Liver (tissue), 9 donors: ENCODE measurements around the gene KIAA0825. TPM values are rescaled to one million over a fixed set of nuclear protein-coding genes. Genes with fewer than 3 reads are reported as not detected.

Experiments used
- DNase-seq: peaks from one replicate; pipeline ENCODE4 v3.0.0-alpha.2; 2017; ENCODE audit warnings: low spot score
- H3K27ac ChIP-seq, 2 donors: one replicate each; pipeline ENCODE4 v1.7.0; 2013; ENCODE audit warnings: inconsistent platforms in 2 of 2, low read length in 2 of 2, control low read depth in 1 of 2, low read depth in 1 of 2, mild to moderate bottlenecking in 1 of 2
- H3K27me3 ChIP-seq, 4 donors: one replicate each; pipeline versions ENCODE4 v1.6.1 to v1.7.0; 2013; ENCODE audit warnings: low read length in 3 of 4, inconsistent platforms in 1 of 4, mild to moderate bottlenecking in 1 of 4, moderate library complexity in 1 of 4; ENCODE audit not compliant: control insufficient read depth in 4 of 4, insufficient read depth in 4 of 4
- H3K36me3 ChIP-seq, 4 donors: one replicate each; pipeline versions ENCODE4 v1.6.1 to v1.7.0; 2013; ENCODE audit warnings: low read length in 3 of 4, mild to moderate bottlenecking in 3 of 4, low read depth in 1 of 4, moderate library complexity in 1 of 4; ENCODE audit not compliant: control insufficient read depth in 4 of 4, insufficient read depth in 3 of 4
- H3K4me1 ChIP-seq, 4 donors: one replicate each; pipeline versions ENCODE4 v1.6.1 to v1.7.0; 2013; ENCODE audit warnings: low read length in 3 of 4, mild to moderate bottlenecking in 3 of 4, moderate library complexity in 1 of 4; ENCODE audit not compliant: control insufficient read depth in 4 of 4, insufficient read depth in 4 of 4
- H3K4me3 ChIP-seq, 3 donors: one replicate each; pipeline versions ENCODE4 v1.6.1 to v1.7.0; 2013; ENCODE audit warnings: low read length in 3 of 3, control low read depth in 1 of 3, low read depth in 1 of 3, mild to moderate bottlenecking in 1 of 3
- H3K9ac ChIP-seq, 2 donors: one replicate each; pipeline ENCODE4 v1.7.0; 2013; ENCODE audit warnings: low read length in 2 of 2, mild to moderate bottlenecking in 2 of 2, moderate library complexity in 2 of 2, control low read depth in 1 of 2, low read depth in 1 of 2
- H3K9me3 ChIP-seq, 4 donors: one replicate each; pipeline versions ENCODE4 v1.6.1 to v1.7.0; 2013; ENCODE audit warnings: low read length in 3 of 4; ENCODE audit not compliant: control insufficient read depth in 4 of 4
- ATF3 ChIP-seq: IDR thresholded peaks from 2 replicates; pipeline ENCODE4 v1.6.1; 2016; ENCODE audit warnings: antibody characterized with exemption
- CTCF ChIP-seq: fragments of 150-350 bp; IDR thresholded peaks from 2 replicates; pipeline ENCODE4 v1.5.1; 2017; ENCODE audit warnings: improper control_type of control experiment, low read depth, low read length; ENCODE audit not compliant: missing input control
- EGR1 ChIP-seq, 2 donors: IDR thresholded peaks; 2 replicates each; pipeline ENCODE4 v1.6.1; 2016 to 2018; ENCODE audit warnings: antibody characterized with exemption in 2 of 2, low read depth in 2 of 2
- FOXA1 ChIP-seq: IDR thresholded peaks from 2 replicates; pipeline ENCODE4 v1.6.1; 2016; ENCODE audit warnings: antibody characterized with exemption
- FOXA2 ChIP-seq: IDR thresholded peaks from 2 replicates; pipeline ENCODE4 v1.6.1; 2016; ENCODE audit warnings: antibody characterized with exemption
- GABPA ChIP-seq, 2 donors: IDR thresholded peaks in 1 of 2; conservative IDR thresholded peaks in 1 of 2; 2 replicates each; pipeline ENCODE4 v1.6.1; 2016; ENCODE audit warnings: antibody characterized with exemption in 2 of 2, mild to moderate bottlenecking in 1 of 2, moderate library complexity in 1 of 2
- HNF4A ChIP-seq, 2 donors: conservative IDR thresholded peaks; 2 replicates each; pipeline ENCODE4 v1.6.1; 2016; ENCODE audit warnings: antibody characterized with exemption in 2 of 2, mild to moderate bottlenecking in 2 of 2
- HNF4G ChIP-seq: IDR thresholded peaks from 2 replicates; pipeline ENCODE4 v1.6.1; 2016; ENCODE audit warnings: antibody characterized with exemption
- JUND ChIP-seq, 2 donors: IDR thresholded peaks; 2 replicates each; pipeline ENCODE4 v1.6.1; 2016; ENCODE audit warnings: antibody characterized with exemption in 2 of 2
- MAX ChIP-seq: IDR thresholded peaks from 2 replicates; pipeline ENCODE4 v1.6.1; 2016; ENCODE audit warnings: antibody characterized with exemption
- NR2F2 ChIP-seq: IDR thresholded peaks from 2 replicates; pipeline ENCODE4 v1.6.1; 2016; ENCODE audit warnings: antibody characterized with exemption
- RAD21 ChIP-seq, 2 donors: IDR thresholded peaks; 2 replicates each; pipeline ENCODE4 v1.6.1; 2016; ENCODE audit warnings: antibody characterized with exemption in 2 of 2, mild to moderate bottlenecking in 2 of 2
- REST ChIP-seq: IDR thresholded peaks from 2 replicates; pipeline ENCODE4 v1.6.1; 2016; ENCODE audit warnings: antibody characterized with exemption, mild to moderate bottlenecking
- SP1 ChIP-seq: IDR thresholded peaks from 2 replicates; pipeline ENCODE4 v1.6.1; 2018; ENCODE audit warnings: antibody characterized with exemption, mild to moderate bottlenecking
- TAF1 ChIP-seq: conservative IDR thresholded peaks from 2 replicates; pipeline ENCODE4 v1.6.1; 2016; ENCODE audit warnings: antibody characterized with exemption, mild to moderate bottlenecking
- YY1 ChIP-seq: IDR thresholded peaks from 2 replicates; pipeline ENCODE4 v1.6.1; 2016; ENCODE audit warnings: antibody characterized with exemption, mild to moderate bottlenecking
- ZBTB33 ChIP-seq: IDR thresholded peaks from 2 replicates; pipeline ENCODE4 v1.6.1; 2016; ENCODE audit warnings: antibody characterized with exemption
- polyA plus RNA-seq, 2 donors: library from polyadenylated mRNA; stranded (reverse) in 1 of 2; unstranded in 1 of 2; fragments of 200-250 nt in 1 of 2; fragments of >200 nt in 1 of 2; fragmentation: Nextera tagmentation in 1 of 2; extraction: Ambion mirVana in 1 of 2; gene quantifications; one replicate each; pipeline versions ENCODE4 v1.2.1 to v1.2.3, GENCODE V29; 2013 to 2015
- total RNA-seq, 2 donors: library from RNA; depleted of rRNA; stranded (reverse); fragments of >200 nt; gene quantifications; one replicate each; pipeline ENCODE4 v1.2.3, GENCODE V29; 2014
- donor health status: healthy.
- donor health status: healthy.
- donor health status: healthy.
- donor health status: healthy.
- donor health status: healthy.

Gene KIAA0825
- total and polyA plus RNA-seq, 4 donors, result 0.25 to 3.2 (median 1.2) TPM

- TF ChIP-seq REST, result no peak
- TF ChIP-seq FOXA1, result no peak
- no peak for TF ChIP-seq FOXA2
- TF ChIP-seq YY1, result no peak
- no peak for TF ChIP-seq JUND (IDR thresholded peaks at IDR 0.05)
- no peak for TF ChIP-seq MAX
- TF ChIP-seq SP1, result no peak
These were observed 118.6 kb downstream of the KIAA0825 start (continued) for GRCh38 chr5:94499806-94500205.

GRCh38 chr5:94498199-94498598, 120.2 kb downstream of the KIAA0825 start:
- Histone ChIP-seq H3K9ac (no peak overlapping the region), H3K27ac (no peak overlapping the region), H3K4me3 (no peak overlapping the region), H3K36me3 (peaks cover 0 to 2% (median 0%) of the 10 kb centered on the region in 4 donors), H3K9me3 (no peaks in the 10 kb centered on the region), H3K27me3 (no peaks in the 10 kb centered on the region), H3K4me1 (no peaks in the 10 kb centered on the region)
- no peak for DNase-seq
- TF ChIP-seq HNF4A (conservative IDR thresholded peaks at IDR 0.05) (no peak), CTCF (no peak), ATF3 (no peak), GABPA (IDR thresholded peaks at IDR 0.05 in 1 of 2, conservative IDR thresholded peaks at IDR 0.05 in 1 of 2) (no peak), MAX (no peak), EGR1 (IDR thresholded peaks at IDR 0.05; ENCODE audit: low read depth in 2 of 2) (no peak), YY1 (no peak), TAF1 (no peak), NR2F2 (no peak), RAD21 (IDR thresholded peaks at IDR 0.05) (no peak), ZBTB33 (no peak), JUND (IDR thresholded peaks at IDR 0.05) (no peak), REST (no peak), HNF4G (no peak)
